DND-41 (cell line): Measurements from ENCODE around the gene CTNNA3.

Source experiments
- ATAC-seq: fragments of 200-7000 bp; cut with Tn5 transposase; 3 replicates; pipeline ENCODE4 v1.9.1; 2021; ENCODE audit warnings: low read depth; ENCODE audit not compliant: insufficient read depth
- DNase-seq: peaks from one replicate; pipeline ENCODE4 v3.0.0-alpha.2; 2020
- H2AFZ ChIP-seq: 2 replicates; pipeline ENCODE4 v1.6.0; 2012; ENCODE audit warnings: low read depth, low read length
- H3K27ac ChIP-seq: 2 replicates; pipeline ENCODE4 v1.5.1; 2012; ENCODE audit warnings: low read length, inconsistent platforms
- H3K27me3 ChIP-seq: fragments of 200-600 bp; sonication (generic); 2 replicates; pipeline ENCODE4 v1.6.0; 2012; ENCODE audit warnings: low read length, mild to moderate bottlenecking, inconsistent platforms; ENCODE audit not compliant: insufficient read depth, poor library complexity
- H3K36me3 ChIP-seq: 2 replicates; pipeline ENCODE4 v1.5.1; 2012; ENCODE audit warnings: low read length, inconsistent platforms; ENCODE audit not compliant: insufficient read depth
- H3K4me1 ChIP-seq: 2 replicates; pipeline ENCODE4 v1.5.1; 2012; ENCODE audit warnings: mild to moderate bottlenecking, low read length; ENCODE audit not compliant: insufficient read depth
- H3K4me2 ChIP-seq: 2 replicates; pipeline ENCODE4 v1.6.0; 2012; ENCODE audit warnings: mild to moderate bottlenecking, moderate library complexity, low read length, inconsistent platforms; ENCODE audit not compliant: insufficient read depth
- H3K4me3 ChIP-seq, 2 experiments: fragments of 200-600 bp in 1 of 2; shearing (Covaris generic) in 1 of 2; 2 replicates each; pipeline ENCODE4 v1.5.1; 2012 to 2016; ENCODE audit warnings: inconsistent platforms in 2 of 2, low read length in 2 of 2, mild to moderate bottlenecking in 2 of 2, low read depth in 1 of 2, moderate library complexity in 1 of 2
- H3K79me2 ChIP-seq: 2 replicates; pipeline ENCODE4 v1.6.0; 2012; ENCODE audit warnings: low read length, inconsistent platforms; ENCODE audit not compliant: insufficient read depth
- H3K9ac ChIP-seq: 2 replicates; pipeline ENCODE4 v1.6.0; 2012; ENCODE audit warnings: low read depth, mild to moderate bottlenecking, inconsistent platforms, low read length, moderate library complexity
- H3K9me3 ChIP-seq: 2 replicates; pipeline ENCODE4 v1.5.1; 2012; ENCODE audit warnings: low read length, moderate library complexity, mild to moderate bottlenecking, inconsistent platforms; ENCODE audit not compliant: insufficient read depth, severe bottlenecking
- H4K20me1 ChIP-seq: 2 replicates; pipeline ENCODE4 v1.6.0; 2012; ENCODE audit warnings: low read length; ENCODE audit not compliant: insufficient read depth
- CTCF ChIP-seq: IDR thresholded peaks from 2 replicates; pipeline ENCODE4 v1.5.1; 2012; ENCODE audit warnings: borderline replicate concordance, low read length, moderate library complexity, mild to moderate bottlenecking; ENCODE audit not compliant: poor library complexity, severe bottlenecking; ENCODE audit errors: extremely low read depth
- EZH2 ChIP-seq: IDR thresholded peaks from 3 replicates; pipeline ENCODE4 v1.6.1; 2012; ENCODE audit warnings: borderline replicate concordance, low read depth, mild to moderate bottlenecking, moderate library complexity, low read length, inconsistent platforms; ENCODE audit not compliant: severe bottlenecking

Gene CTNNA3

GRCh38 chr10:67171970-67172369 lies 524.0 kb downstream of the CTNNA3 start:
- ATAC-seq, result no peak

GRCh38 chr10:67156239-67156638 lies 539.8 kb downstream of the CTNNA3 start:
- Histone ChIP-seq H3K9me3 (no peaks in the 10 kb centered on the region), H3K4me3 (no peak overlapping the region), H3K9ac (no peak overlapping the region), H2AFZ (no peak overlapping the region), H3K27ac (no peak overlapping the region), H3K36me3 (no peaks in the 10 kb centered on the region), H3K4me1 (no peaks in the 10 kb centered on the region), H4K20me1 (no peaks in the 10 kb centered on the region), H3K79me2 (no peaks in the 10 kb centered on the region), H3K27me3 (no peaks in the 10 kb centered on the region), H3K4me2 (no peak overlapping the region)
- no peak for DNase-seq
- ATAC-seq, result no peak
- no peak for TF ChIP-seq EZH2
- no peak for TF ChIP-seq CTCF

More at GRCh38 chr10:67171970-67172369, 524.0 kb downstream of the CTNNA3 start:
- Histone ChIP-seq H3K9ac (no peak overlapping the region), H3K27ac (no peak overlapping the region), H2AFZ (no peak overlapping the region), H3K79me2 (no peaks in the 10 kb centered on the region), H3K36me3 (no peaks in the 10 kb centered on the region), H3K4me3 (no peak overlapping the region), H3K4me1 (no peaks in the 10 kb centered on the region), H4K20me1 (no peaks in the 10 kb centered on the region), H3K4me2 (no peak overlapping the region), H3K27me3 (no peaks in the 10 kb centered on the region), H3K9me3 (no peaks in the 10 kb centered on the region)
- TF ChIP-seq EZH2 (no peak), CTCF (no peak)
- no peak for DNase-seq

GRCh38 chr10:67151471-67151870 lies 544.5 kb downstream of the CTNNA3 start:
- Histone ChIP-seq H3K9me3 (no peaks in the 10 kb centered on the region), H3K27ac (no peak overlapping the region), H3K4me1 (no peaks in the 10 kb centered on the region), H3K4me3 (no peak overlapping the region), H2AFZ (no peak overlapping the region), H3K9ac (no peak overlapping the region), H3K27me3 (no peaks in the 10 kb centered on the region), H3K79me2 (no peaks in the 10 kb centered on the region), H3K36me3 (no peaks in the 10 kb centered on the region), H4K20me1 (no peaks in the 10 kb centered on the region), H3K4me2 (no peak overlapping the region)
- no peak for TF ChIP-seq EZH2
- TF ChIP-seq CTCF, result no peak
- DNase-seq (no peak), ATAC-seq (no peak)

- H3K9ac ChIP-seq, result no peak overlapping the region
- no peak for DNase-seq
- TF ChIP-seq CTCF, result no peak
- TF ChIP-seq EZH2, result no peak
- H4K20me1 ChIP-seq, result no peaks in the 10 kb centered on the region
- H3K36me3 ChIP-seq, result no peaks in the 10 kb centered on the region
- H3K4me2 ChIP-seq, result no peak overlapping the region
- no peaks in the 10 kb centered on the region for H3K4me1 ChIP-seq
- no peaks in the 10 kb centered on the region for H3K27me3 ChIP-seq
- no peaks in the 10 kb centered on the region for H3K79me2 ChIP-seq
- ATAC-seq, result no peak
- H3K4me3 ChIP-seq, result no peak overlapping the region
- H3K9me3 ChIP-seq, result no peaks in the 10 kb centered on the region
- H2AFZ ChIP-seq, result no peak overlapping the region
- H3K27ac ChIP-seq, result no peak overlapping the region
Measured at GRCh38 chr10:67144530-67144929, 551.5 kb downstream of the CTNNA3 start.
